Measurements from ENCODE around the gene LRRK2. TPM values are rescaled to one million over a fixed set of nuclear protein-coding genes. Genes with fewer than 3 reads are reported as not detected.

LRRK2 gene
- polyA plus RNA-seq, 1 donor (not counting 4 experiments of a cell fraction or from before 2014, with no cell fraction given): 0.25 TPM

DNA sequence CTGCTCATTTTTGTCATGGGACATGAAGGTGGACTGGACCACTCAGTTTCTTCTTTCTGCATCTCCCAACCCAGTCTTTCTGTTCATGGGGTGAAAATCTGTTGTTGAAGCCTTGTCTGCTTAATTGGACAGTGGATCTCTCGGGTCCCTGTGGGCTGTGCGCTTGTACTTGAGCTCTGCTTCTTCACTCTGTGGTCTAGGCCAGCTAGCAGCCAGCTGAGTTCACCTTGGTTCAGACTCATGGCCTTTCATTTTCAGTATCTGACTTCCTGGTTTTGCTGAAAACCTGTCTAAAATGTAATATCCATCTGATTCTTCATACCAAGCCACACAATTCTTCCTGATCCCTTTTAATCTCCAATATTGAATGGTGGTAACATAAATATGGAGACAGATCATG, 117.2 kb downstream of the LRRK2 start:
- H4K20me1 ChIP-seq (ENCODE audit: control insufficient read depth, extremely low read depth, insufficient read depth, low read length): no peaks in the 10 kb centered on the region
- no peaks in the 10 kb centered on the region for H3K36me3 ChIP-seq (ENCODE audit: control insufficient read depth in 2 of 2, extremely low read depth in 1 of 2, insufficient read depth in 2 of 2, low read length in 2 of 2)
- dilution Hi-C loops (cut with MboI; ENCODE audit: extremely low pct_ligation_motif_present, low sequenced_read_pairs): loop anchor here (25.0 kb wide), 1 partner anchor 495 kb away; no protein-coding TSS in a partner anchor
- no peak overlapping the region for H3K4me3 ChIP-seq (ENCODE audit: control insufficient read depth in 2 of 3, extremely low read depth in 1 of 3, insufficient read depth in 2 of 3, low read depth in 1 of 3, low read length in 3 of 3)
- TF ChIP-seq EZH2 (IDR thresholded peaks at IDR 0.05; ENCODE audit: low read length): no peak
- TF ChIP-seq, protein P1, sequence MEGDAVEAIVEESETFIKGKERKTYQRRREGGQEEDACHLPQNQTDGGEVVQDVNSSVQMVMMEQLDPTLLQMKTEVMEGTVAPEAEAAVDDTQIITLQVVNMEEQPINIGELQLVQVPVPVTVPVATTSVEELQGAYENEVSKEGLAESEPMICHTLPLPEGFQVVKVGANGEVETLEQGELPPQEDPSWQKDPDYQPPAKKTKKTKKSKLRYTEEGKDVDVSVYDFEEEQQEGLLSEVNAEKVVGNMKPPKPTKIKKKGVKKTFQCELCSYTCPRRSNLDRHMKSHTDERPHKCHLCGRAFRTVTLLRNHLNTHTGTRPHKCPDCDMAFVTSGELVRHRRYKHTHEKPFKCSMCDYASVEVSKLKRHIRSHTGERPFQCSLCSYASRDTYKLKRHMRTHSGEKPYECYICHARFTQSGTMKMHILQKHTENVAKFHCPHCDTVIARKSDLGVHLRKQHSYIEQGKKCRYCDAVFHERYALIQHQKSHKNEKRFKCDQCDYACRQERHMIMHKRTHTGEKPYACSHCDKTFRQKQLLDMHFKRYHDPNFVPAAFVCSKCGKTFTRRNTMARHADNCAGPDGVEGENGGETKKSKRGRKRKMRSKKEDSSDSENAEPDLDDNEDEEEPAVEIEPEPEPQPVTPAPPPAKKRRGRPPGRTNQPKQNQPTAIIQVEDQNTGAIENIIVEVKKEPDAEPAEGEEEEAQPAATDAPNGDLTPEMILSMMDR (optimal IDR thresholded peaks at IDR 0.05 in 1 of 3, IDR thresholded peaks at IDR 0.05 in 1 of 3, conservative IDR thresholded peaks at IDR 0.05 in 1 of 3; ENCODE audit: extremely low read depth in 1 of 3, insufficient read depth in 2 of 3, low read length in 3 of 3): no peak
- no peak overlapping the region for H3K27ac ChIP-seq (ENCODE audit: control insufficient read depth, insufficient read depth, low read length)
- peak overlapping the region; percentile 76 for H2AFZ ChIP-seq (ENCODE audit: control insufficient read depth, low read length)
- H3K9ac ChIP-seq (ENCODE audit: control insufficient read depth, extremely low read depth, insufficient read depth, low read length): no peak overlapping the region
- H3K9me3 ChIP-seq (ENCODE audit: control insufficient read depth, low read depth, low read length): no peaks in the 10 kb centered on the region
- H3K9me1 ChIP-seq (ENCODE audit: control insufficient read depth, extremely low read depth, insufficient read depth, low read length): no peaks in the 10 kb centered on the region
- H3K4me2 ChIP-seq (ENCODE audit: control insufficient read depth, extremely low read depth, insufficient read depth, low read depth, low read length): no peak overlapping the region
- peaks cover 7% of the 10 kb centered on the region for H3K4me1 ChIP-seq (ENCODE audit: control insufficient read depth, extremely low read depth, insufficient read depth, low read length)
- no peaks in the 10 kb centered on the region for H3K27me3 ChIP-seq (ENCODE audit: control insufficient read depth, extremely low read depth, insufficient read depth, low read length)
- DNase-seq (ENCODE audit: low read depth, low spot score) (no peak), FAIRE-seq (no peak)
- no peaks in the 10 kb centered on the region for H3K79me2 ChIP-seq (ENCODE audit: control insufficient read depth, insufficient read depth, low read length)

DNA sequence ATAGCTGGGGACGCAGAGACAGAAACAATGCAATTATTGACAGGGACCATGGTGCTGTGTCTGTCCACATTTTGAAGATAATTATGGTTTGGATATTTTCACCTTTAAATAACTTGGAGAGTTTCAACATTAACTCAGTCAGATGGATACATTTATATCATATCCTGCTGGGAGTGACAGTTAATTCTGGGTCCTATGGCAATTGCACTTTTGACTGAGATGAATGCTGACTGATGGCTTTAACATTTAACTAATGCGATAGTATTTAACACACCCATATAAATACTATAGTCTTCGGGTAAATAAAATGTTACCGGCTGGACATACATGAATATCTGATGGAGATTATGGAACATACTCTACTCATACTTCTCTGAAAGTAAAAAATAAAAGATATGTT, 118.3 kb downstream of the LRRK2 start:
- H3K27ac ChIP-seq (ENCODE audit: control insufficient read depth, insufficient read depth, low read length): no peak overlapping the region
- H3K4me1 ChIP-seq (ENCODE audit: control insufficient read depth, extremely low read depth, insufficient read depth, low read length): peaks cover 7% of the 10 kb centered on the region
- dilution Hi-C loops (cut with MboI; ENCODE audit: extremely low pct_ligation_motif_present, low sequenced_read_pairs): loop anchor here (25.0 kb wide), 1 partner anchor 494 kb away; no protein-coding TSS in a partner anchor
- no peak overlapping the region for H2AFZ ChIP-seq (ENCODE audit: control insufficient read depth, low read length)
- no peaks in the 10 kb centered on the region for H3K36me3 ChIP-seq (ENCODE audit: control insufficient read depth in 2 of 2, extremely low read depth in 1 of 2, insufficient read depth in 2 of 2, low read length in 2 of 2)
- H3K27me3 ChIP-seq (ENCODE audit: control insufficient read depth, extremely low read depth, insufficient read depth, low read length): no peaks in the 10 kb centered on the region
- no peaks in the 10 kb centered on the region for H3K9me1 ChIP-seq (ENCODE audit: control insufficient read depth, extremely low read depth, insufficient read depth, low read length)
- FAIRE-seq (no peak), DNase-seq (ENCODE audit: low read depth, low spot score) (no peak)
- H3K4me2 ChIP-seq (ENCODE audit: control insufficient read depth, extremely low read depth, insufficient read depth, low read depth, low read length): no peak overlapping the region
- no peaks in the 10 kb centered on the region for H4K20me1 ChIP-seq (ENCODE audit: control insufficient read depth, extremely low read depth, insufficient read depth, low read length)
- no peak for TF ChIP-seq EZH2 (IDR thresholded peaks at IDR 0.05; ENCODE audit: low read length)
- no peak overlapping the region for H3K4me3 ChIP-seq (ENCODE audit: control insufficient read depth in 2 of 3, extremely low read depth in 1 of 3, insufficient read depth in 2 of 3, low read depth in 1 of 3, low read length in 3 of 3)
- no peaks in the 10 kb centered on the region for H3K9me3 ChIP-seq (ENCODE audit: control insufficient read depth, low read depth, low read length)
- H3K9ac ChIP-seq (ENCODE audit: control insufficient read depth, extremely low read depth, insufficient read depth, low read length): no peak overlapping the region
- no peaks in the 10 kb centered on the region for H3K79me2 ChIP-seq (ENCODE audit: control insufficient read depth, insufficient read depth, low read length)

DNA sequence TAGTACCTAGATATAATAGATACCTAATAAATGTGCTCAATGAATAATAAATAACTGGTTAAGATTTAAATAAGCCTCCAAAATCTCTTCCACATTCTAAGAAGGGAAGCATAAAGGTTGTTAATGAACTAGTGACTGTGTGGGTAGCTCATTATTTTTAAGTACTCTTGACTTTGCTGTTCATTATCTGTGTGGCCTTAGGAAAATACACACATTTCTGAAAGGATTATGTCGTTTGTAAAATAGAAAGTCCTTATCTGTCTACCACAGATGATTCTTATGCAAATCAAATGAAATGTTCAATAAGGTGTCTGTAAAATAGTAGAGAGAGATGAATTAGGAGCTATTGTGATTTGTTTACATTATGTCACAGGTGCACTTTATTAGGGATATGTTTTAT, 119.5 kb downstream of the LRRK2 start:
- TF ChIP-seq, protein P1 (optimal IDR thresholded peaks at IDR 0.05 in 1 of 3, IDR thresholded peaks at IDR 0.05 in 1 of 3, conservative IDR thresholded peaks at IDR 0.05 in 1 of 3; ENCODE audit: extremely low read depth in 1 of 3, insufficient read depth in 2 of 3, low read length in 3 of 3): no peak
- no peak for TF ChIP-seq EZH2 (IDR thresholded peaks at IDR 0.05; ENCODE audit: low read length)
- dilution Hi-C loops (cut with MboI; ENCODE audit: extremely low pct_ligation_motif_present, low sequenced_read_pairs): loop anchor here (25.0 kb wide), 1 partner anchor 493 kb away; no protein-coding TSS in a partner anchor
- H3K79me2 ChIP-seq (ENCODE audit: control insufficient read depth, insufficient read depth, low read length): no peaks in the 10 kb centered on the region
- H3K9me1 ChIP-seq (ENCODE audit: control insufficient read depth, extremely low read depth, insufficient read depth, low read length): no peaks in the 10 kb centered on the region
- no peaks in the 10 kb centered on the region for H4K20me1 ChIP-seq (ENCODE audit: control insufficient read depth, extremely low read depth, insufficient read depth, low read length)
- no peak overlapping the region for H3K4me2 ChIP-seq (ENCODE audit: control insufficient read depth, extremely low read depth, insufficient read depth, low read depth, low read length)
- no peaks in the 10 kb centered on the region for H3K9me3 ChIP-seq (ENCODE audit: control insufficient read depth, low read depth, low read length)
- no peak for FAIRE-seq
- peaks cover 7% of the 10 kb centered on the region for H3K4me1 ChIP-seq (ENCODE audit: control insufficient read depth, extremely low read depth, insufficient read depth, low read length)
- H3K4me3 ChIP-seq (ENCODE audit: control insufficient read depth in 2 of 3, extremely low read depth in 1 of 3, insufficient read depth in 2 of 3, low read depth in 1 of 3, low read length in 3 of 3): no peak overlapping the region
- no peak for DNase-seq (ENCODE audit: low read depth, low spot score)
- H3K27me3 ChIP-seq (ENCODE audit: control insufficient read depth, extremely low read depth, insufficient read depth, low read length): no peaks in the 10 kb centered on the region
- no peaks in the 10 kb centered on the region for H3K36me3 ChIP-seq (ENCODE audit: control insufficient read depth in 2 of 2, extremely low read depth in 1 of 2, insufficient read depth in 2 of 2, low read length in 2 of 2)
- H2AFZ ChIP-seq (ENCODE audit: control insufficient read depth, low read length): no peak overlapping the region
- H3K27ac ChIP-seq (ENCODE audit: control insufficient read depth, insufficient read depth, low read length): no peak overlapping the region
- H3K9ac ChIP-seq (ENCODE audit: control insufficient read depth, extremely low read depth, insufficient read depth, low read length): no peak overlapping the region

All from keratinocyte (primary cell).